OCI-LY1 (cell line): Measurements from ENCODE around the gene CSRNP2.

Experiments
- H2AFZ ChIP-seq: fragments of 200-600 bp; sonication (generic), shearing (Covaris generic); 2 replicates; pipeline ENCODE4 v1.6.0; 2014; ENCODE audit warnings: antibody characterized with exemption, mild to moderate bottlenecking, low read length
- H3F3A ChIP-seq: fragments of 200-600 bp; sonication (generic), shearing (Covaris generic); 2 replicates; pipeline ENCODE4 v1.6.0; 2014; ENCODE audit warnings: mild to moderate bottlenecking, antibody characterized with exemption, low read length, moderate library complexity; ENCODE audit not compliant: insufficient read depth
- H3K27ac ChIP-seq: fragments of 200-600 bp; sonication (generic); 2 replicates; pipeline ENCODE4 v1.5.1; 2014; ENCODE audit warnings: low read length, mixed run types, mild to moderate bottlenecking, low read depth; ENCODE audit not compliant: poor library complexity, severe bottlenecking
- H3K27me3 ChIP-seq: fragments of 200-600 bp; sonication (generic); 2 replicates; pipeline ENCODE4 v1.6.0; 2014; ENCODE audit warnings: antibody characterized with exemption, mild to moderate bottlenecking, low read length, moderate library complexity; ENCODE audit not compliant: insufficient read depth
- H3K36me3 ChIP-seq: fragments of 200-600 bp; sonication (generic); 2 replicates; pipeline ENCODE4 v1.6.1; 2014; ENCODE audit warnings: mild to moderate bottlenecking, antibody characterized with exemption, low read length, moderate library complexity, mixed read lengths; ENCODE audit not compliant: insufficient read depth
- H3K4me1 ChIP-seq: fragments of 200-600 bp; sonication (generic); 2 replicates; pipeline ENCODE4 v1.5.1; 2014; ENCODE audit warnings: mild to moderate bottlenecking, low read length, moderate library complexity; ENCODE audit not compliant: insufficient read depth, severe bottlenecking
- H3K4me2 ChIP-seq: fragments of 200-600 bp; sonication (generic), shearing (Covaris generic); 2 replicates; pipeline ENCODE4 v1.6.1; 2014; ENCODE audit warnings: low read length
- H3K4me3 ChIP-seq: fragments of 200-600 bp; sonication (generic); 2 replicates; pipeline ENCODE4 v1.5.1; 2014; ENCODE audit warnings: low read length, low read depth, mild to moderate bottlenecking, mixed read lengths; ENCODE audit not compliant: poor library complexity, severe bottlenecking
- H3K79me2 ChIP-seq: fragments of 200-600 bp; shearing (Covaris generic); 2 replicates; pipeline ENCODE4 v1.6.1; 2016; ENCODE audit warnings: mixed run types, low read length, mixed read lengths; ENCODE audit not compliant: insufficient read depth
- H3K9ac ChIP-seq: fragments of 200-600 bp; sonication (generic), shearing (Covaris generic); 2 replicates; pipeline ENCODE4 v1.6.1; 2014; ENCODE audit warnings: mild to moderate bottlenecking, low read length, mixed read lengths
- H3K9me2 ChIP-seq: fragments of 200-600 bp; sonication (generic), shearing (Covaris generic); 2 replicates; pipeline ENCODE4 v1.6.1; 2014; ENCODE audit warnings: low read depth, mild to moderate bottlenecking, low read length, mixed read lengths
- H3K9me3 ChIP-seq: fragments of 200-600 bp; shearing (Covaris generic); 2 replicates; pipeline ENCODE4 v1.6.1; 2014; ENCODE audit warnings: low read length, mixed read lengths
- H4K20me1 ChIP-seq: fragments of 200-600 bp; sonication (generic), shearing (Covaris generic); 2 replicates; pipeline ENCODE4 v1.6.0; 2016; ENCODE audit warnings: mild to moderate bottlenecking, low read length; ENCODE audit not compliant: insufficient read depth
- EZH2 ChIP-seq: fragments of 200-600 bp; sonication (generic), shearing (Covaris generic); IDR thresholded peaks from 2 replicates; pipeline ENCODE4 v1.8.0; 2017; ENCODE audit warnings: borderline replicate concordance, mixed run types, mild to moderate bottlenecking, antibody characterized with exemption, low read length, moderate library complexity, mixed read lengths
- TF ChIP-seq, protein P1 (sequence below): fragments of 200-600 bp; sonication (generic), shearing (Covaris generic); IDR thresholded peaks from 2 replicates; pipeline ENCODE4 v1.5.1; 2017; ENCODE audit warnings: mild to moderate bottlenecking, antibody characterized with exemption, low read length, moderate library complexity, mixed read lengths

Gene CSRNP2

DNA sequence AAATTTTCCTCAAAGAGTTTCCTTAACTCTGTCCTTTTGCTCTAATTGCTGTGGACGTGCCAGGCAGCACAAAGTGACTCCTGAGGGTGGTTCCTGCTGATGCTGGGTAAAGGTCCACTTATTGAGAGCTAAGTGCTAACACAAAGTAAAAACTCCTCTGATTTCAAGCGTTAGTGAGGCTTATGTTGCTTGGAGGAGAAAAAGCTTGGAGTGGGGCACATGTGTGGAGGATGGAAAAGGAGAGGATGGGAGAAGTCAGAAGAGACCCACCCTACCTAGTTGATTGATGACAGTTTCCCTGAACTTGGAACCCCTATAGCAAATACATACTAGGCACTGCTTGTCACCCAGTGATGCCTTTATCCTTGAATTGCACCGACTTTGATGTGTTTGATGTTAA is 47.1 kb downstream of the CSRNP2 start:
- Histone ChIP-seq H3F3A (no peaks in the 10 kb centered on the region), H3K79me2 (no peaks in the 10 kb centered on the region), H4K20me1 (no peaks in the 10 kb centered on the region), H3K4me2 (no peak overlapping the region), H3K9me2 (no peaks in the 10 kb centered on the region), H3K27me3 (no peaks in the 10 kb centered on the region), H3K27ac (no peak overlapping the region), H2AFZ (no peak overlapping the region), H3K4me1 (no peaks in the 10 kb centered on the region), H3K9ac (no peak overlapping the region), H3K9me3 (no peaks in the 10 kb centered on the region), H3K4me3 (no peak overlapping the region), H3K36me3 (no peaks in the 10 kb centered on the region)
- TF ChIP-seq, protein P1, sequence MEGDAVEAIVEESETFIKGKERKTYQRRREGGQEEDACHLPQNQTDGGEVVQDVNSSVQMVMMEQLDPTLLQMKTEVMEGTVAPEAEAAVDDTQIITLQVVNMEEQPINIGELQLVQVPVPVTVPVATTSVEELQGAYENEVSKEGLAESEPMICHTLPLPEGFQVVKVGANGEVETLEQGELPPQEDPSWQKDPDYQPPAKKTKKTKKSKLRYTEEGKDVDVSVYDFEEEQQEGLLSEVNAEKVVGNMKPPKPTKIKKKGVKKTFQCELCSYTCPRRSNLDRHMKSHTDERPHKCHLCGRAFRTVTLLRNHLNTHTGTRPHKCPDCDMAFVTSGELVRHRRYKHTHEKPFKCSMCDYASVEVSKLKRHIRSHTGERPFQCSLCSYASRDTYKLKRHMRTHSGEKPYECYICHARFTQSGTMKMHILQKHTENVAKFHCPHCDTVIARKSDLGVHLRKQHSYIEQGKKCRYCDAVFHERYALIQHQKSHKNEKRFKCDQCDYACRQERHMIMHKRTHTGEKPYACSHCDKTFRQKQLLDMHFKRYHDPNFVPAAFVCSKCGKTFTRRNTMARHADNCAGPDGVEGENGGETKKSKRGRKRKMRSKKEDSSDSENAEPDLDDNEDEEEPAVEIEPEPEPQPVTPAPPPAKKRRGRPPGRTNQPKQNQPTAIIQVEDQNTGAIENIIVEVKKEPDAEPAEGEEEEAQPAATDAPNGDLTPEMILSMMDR: no peak
- TF ChIP-seq EZH2: no peak

DNA sequence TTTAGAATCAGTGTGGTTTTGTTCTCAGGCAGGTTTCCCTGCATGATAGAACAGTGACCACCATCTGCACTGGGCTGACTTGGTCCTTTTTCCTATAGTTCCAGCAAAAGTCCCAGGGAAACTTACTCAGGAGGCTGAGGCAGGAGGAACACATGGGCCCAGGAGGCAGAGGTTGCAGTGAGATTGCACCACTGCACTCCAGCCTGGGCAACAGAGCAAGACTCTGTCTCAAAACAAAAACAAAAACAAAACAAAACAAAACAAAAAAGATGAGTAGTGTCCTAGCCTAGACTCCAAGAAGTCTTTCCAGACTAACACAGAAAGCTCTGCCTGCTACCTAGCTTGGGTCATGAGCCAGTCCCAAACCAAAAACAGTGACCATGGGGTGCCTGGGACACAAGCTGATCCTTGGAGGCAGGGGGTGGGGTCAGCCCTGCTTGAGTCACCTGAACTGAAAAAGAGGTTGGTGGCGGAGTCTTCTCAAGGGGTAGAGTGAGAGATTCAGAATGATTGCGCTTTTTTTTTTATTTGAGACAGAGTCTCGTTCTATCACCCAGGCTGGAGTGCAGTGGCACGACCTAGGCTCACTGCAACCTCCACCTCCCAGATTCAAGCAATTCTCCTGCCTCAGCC is 49.8 kb downstream of the CSRNP2 start:
- H3K79me2 ChIP-seq: no peaks in the 10 kb centered on the region
- H3K4me1 ChIP-seq: no peaks in the 10 kb centered on the region
- no peaks in the 10 kb centered on the region for H3F3A ChIP-seq
- H3K27me3 ChIP-seq: no peaks in the 10 kb centered on the region
- no peaks in the 10 kb centered on the region for H3K9me2 ChIP-seq
- TF ChIP-seq, protein P1: no peak
- no peak for TF ChIP-seq EZH2
- no peaks in the 10 kb centered on the region for H3K9me3 ChIP-seq
- no peak overlapping the region for H2AFZ ChIP-seq
- no peaks in the 10 kb centered on the region for H4K20me1 ChIP-seq
- H3K4me3 ChIP-seq: no peak overlapping the region
- H3K9ac ChIP-seq: no peak overlapping the region
- no peak overlapping the region for H3K4me2 ChIP-seq
- no peaks in the 10 kb centered on the region for H3K36me3 ChIP-seq
- H3K27ac ChIP-seq: no peak overlapping the region

GRCh38 chr12:51033048-51033447 is 50.3 kb downstream of the CSRNP2 start:
- Histone ChIP-seq H3K4me1 (peaks cover 1% of the 10 kb centered on the region), H3K4me2 (no peak overlapping the region), H4K20me1 (no peaks in the 10 kb centered on the region), H3K9ac (no peak overlapping the region), H3K4me3 (no peak overlapping the region), H3F3A (no peaks in the 10 kb centered on the region), H3K9me3 (no peaks in the 10 kb centered on the region), H3K9me2 (no peaks in the 10 kb centered on the region), H3K36me3 (no peaks in the 10 kb centered on the region), H3K79me2 (no peaks in the 10 kb centered on the region), H3K27me3 (no peaks in the 10 kb centered on the region), H2AFZ (no peak overlapping the region), H3K27ac (no peak overlapping the region)
- TF ChIP-seq EZH2: no peak
- TF ChIP-seq, protein P1: no peak
